Measurements from ENCODE around the gene SERINC2.

GRCh38 chr1:31420716-31421115 lies 7.7 kb downstream of the SERINC2 start:
- TF ChIP-seq POLR2AphosphoS5 (IDR thresholded peaks at IDR 0.05; ENCODE audit: low read depth) = no peak
- TF ChIP-seq REST (IDR thresholded peaks at IDR 0.05; ENCODE audit: unreplicated experiment) = no peak
- TF ChIP-seq CTCF (conservative IDR thresholded peaks at IDR 0.05; ENCODE audit: low read depth in 2 of 2) = no peak
- no peak for TF ChIP-seq EZH2 (IDR thresholded peaks at IDR 0.05; ENCODE audit: low read depth, unreplicated experiment)

All from GM23338 (cell line).